Thyroid gland (tissue), 4 donors: ENCODE results near the gene SLC22A17.

Experiments
- POLR2A ChIP-seq, 2 donors: fragments of 450-650 bp; IDR thresholded peaks; one replicate each; pipeline ENCODE4 v1.6.1; 2017; ENCODE audit warnings: antibody characterized with exemption in 2 of 2, mild to moderate bottlenecking in 2 of 2, moderate library complexity in 1 of 2
- TF ChIP-seq, protein P1 (sequence below), 6 experiments: fragments of 200-600 bp in 3 of 6; fragments of 450-650 bp in 3 of 6; sonication (generic) in 3 of 6; IDR thresholded peaks; one replicate each; pipeline ENCODE4 v1.5.1; 2016 to 2019; ENCODE audit warnings: antibody characterized with exemption in 6 of 6, mild to moderate bottlenecking in 2 of 6, inconsistent platforms in 1 of 6, moderate library complexity in 1 of 6

DNA sequence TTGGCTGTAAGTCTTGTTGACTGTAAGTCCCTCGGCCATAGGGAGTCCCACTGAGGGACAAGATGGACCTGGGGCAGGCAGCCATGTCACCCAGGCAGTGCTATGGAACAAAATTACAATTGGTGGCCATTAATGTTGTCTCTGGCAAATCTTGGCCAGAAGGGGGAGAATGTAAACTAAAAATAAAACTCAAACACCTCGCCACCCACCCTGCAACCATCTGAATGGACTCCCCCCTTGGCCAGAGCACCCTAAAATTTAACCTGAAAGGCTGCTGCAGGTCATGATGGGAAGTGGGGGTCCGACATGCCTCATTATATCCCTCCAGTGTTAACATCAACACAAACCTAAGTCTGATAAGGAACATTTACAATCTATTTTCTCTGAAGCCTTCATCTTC lies 8.2 kb downstream of the SLC22A17 start:
- TF ChIP-seq, protein P1, sequence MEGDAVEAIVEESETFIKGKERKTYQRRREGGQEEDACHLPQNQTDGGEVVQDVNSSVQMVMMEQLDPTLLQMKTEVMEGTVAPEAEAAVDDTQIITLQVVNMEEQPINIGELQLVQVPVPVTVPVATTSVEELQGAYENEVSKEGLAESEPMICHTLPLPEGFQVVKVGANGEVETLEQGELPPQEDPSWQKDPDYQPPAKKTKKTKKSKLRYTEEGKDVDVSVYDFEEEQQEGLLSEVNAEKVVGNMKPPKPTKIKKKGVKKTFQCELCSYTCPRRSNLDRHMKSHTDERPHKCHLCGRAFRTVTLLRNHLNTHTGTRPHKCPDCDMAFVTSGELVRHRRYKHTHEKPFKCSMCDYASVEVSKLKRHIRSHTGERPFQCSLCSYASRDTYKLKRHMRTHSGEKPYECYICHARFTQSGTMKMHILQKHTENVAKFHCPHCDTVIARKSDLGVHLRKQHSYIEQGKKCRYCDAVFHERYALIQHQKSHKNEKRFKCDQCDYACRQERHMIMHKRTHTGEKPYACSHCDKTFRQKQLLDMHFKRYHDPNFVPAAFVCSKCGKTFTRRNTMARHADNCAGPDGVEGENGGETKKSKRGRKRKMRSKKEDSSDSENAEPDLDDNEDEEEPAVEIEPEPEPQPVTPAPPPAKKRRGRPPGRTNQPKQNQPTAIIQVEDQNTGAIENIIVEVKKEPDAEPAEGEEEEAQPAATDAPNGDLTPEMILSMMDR (IDR thresholded peaks at IDR 0.05): no peak
- no peak for TF ChIP-seq POLR2A (IDR thresholded peaks at IDR 0.05)
